AG04449 (cell line): ENCODE measurements around the gene IGSF9B.

ENCODE experiments used
- CTCF ChIA-PET: fragments of 350-600 bp; formaldehyde crosslinking; extraction: SDS; loops from one replicate; lab custom pipeline; 2021; ENCODE audit warnings: antibody characterized with exemption; lab: Yijun Ruan, JAX
- POLR2A ChIA-PET: fragments of 400-600, 350-600 bp; formaldehyde crosslinking; extraction: SDS; loops from one replicate; lab custom pipeline; 2020; ENCODE audit warnings: antibody characterized with exemption, inconsistent platforms; lab: Yijun Ruan, JAX
- DNase-seq: peaks from one replicate; pipeline ENCODE4 v3.0.0-alpha.2; 2010; ENCODE audit warnings: low read depth, low spot score
- H3K4me3 ChIP-seq: 2 replicates; pipeline ENCODE4 v1.5.1; 2011; ENCODE audit warnings: low read depth, mild to moderate bottlenecking, control low read depth, low read length
- CTCF ChIP-seq: IDR thresholded peaks from one replicate; pipeline ENCODE4 v1.5.1; 2011; ENCODE audit warnings: mild to moderate bottlenecking, moderate library complexity, low read length, control low read depth, inconsistent platforms; ENCODE audit not compliant: insufficient read depth; ENCODE audit errors: missing control alignments

IGSF9B gene

DNA sequence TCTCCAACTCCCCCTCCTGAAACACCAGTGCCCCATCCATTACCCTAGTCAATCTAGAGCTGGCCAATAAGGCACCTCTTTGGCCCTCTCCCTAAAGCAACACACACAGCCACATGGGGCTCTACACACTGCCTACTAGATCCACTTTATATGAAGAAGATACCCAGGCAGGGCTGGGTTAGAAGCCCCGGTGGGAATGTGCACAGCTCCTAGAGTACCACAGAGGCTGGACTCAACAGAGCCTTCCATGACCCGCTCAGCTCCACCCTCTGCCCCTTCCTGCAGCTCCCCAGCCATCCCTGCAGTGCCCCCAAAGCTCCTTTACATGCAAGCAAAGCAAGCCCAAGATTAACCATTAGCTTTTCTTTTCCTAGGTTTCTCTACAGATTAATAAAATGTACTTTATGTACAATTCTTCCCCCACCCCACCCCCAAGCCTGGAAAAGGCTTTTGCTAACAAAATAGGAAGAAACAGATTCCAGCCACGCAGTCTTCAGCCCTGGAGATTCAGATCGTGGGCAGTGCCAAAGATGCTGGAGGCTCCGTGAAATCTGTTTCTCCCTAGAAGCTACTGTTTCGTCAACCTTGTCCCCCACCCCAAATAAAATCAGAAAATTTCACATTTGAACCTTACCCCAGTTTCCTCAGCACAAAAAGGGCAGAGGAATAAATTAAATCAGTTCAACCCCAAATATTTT is 51.8 kb downstream of the IGSF9B start:
- POLR2A ChIA-PET = no interaction called here
- DNase-seq = no peak
- H3K4me3 ChIP-seq = no peak overlapping the region
- CTCF ChIA-PET = no interaction called here
- no peak for TF ChIP-seq CTCF

GRCh38 chr11:133903875-133904817 is 52.6 kb downstream of the IGSF9B start:
- ChIA-PET CTCF (no interaction called here), POLR2A (no interaction called here)
- DNase-seq = no peak
- no peak overlapping the region for H3K4me3 ChIP-seq
- no peak for TF ChIP-seq CTCF

DNA sequence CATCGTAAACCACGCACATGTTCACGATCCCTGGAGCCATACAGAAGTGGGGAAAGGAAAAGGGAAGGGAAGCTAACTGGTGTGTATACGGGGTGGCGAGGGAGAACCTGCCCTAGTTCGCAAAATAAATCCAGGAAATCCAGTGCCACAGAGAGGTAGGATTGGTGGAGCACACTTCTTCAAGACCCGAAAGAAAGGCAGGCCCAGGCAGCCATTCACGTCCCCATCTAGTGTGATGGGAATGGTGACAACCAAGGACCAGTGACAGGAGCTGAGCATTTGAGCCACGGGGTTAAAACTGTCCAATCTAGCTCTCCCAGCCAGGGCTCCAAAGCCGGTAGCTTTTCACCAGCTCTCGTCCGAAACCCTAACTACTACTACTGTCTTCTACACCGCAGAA is 53.7 kb downstream of the IGSF9B start:
- DNase-seq = no peak
- ChIA-PET POLR2A (no interaction called here), CTCF (no interaction called here)
- no peak overlapping the region for H3K4me3 ChIP-seq
- no peak for TF ChIP-seq CTCF

DNA sequence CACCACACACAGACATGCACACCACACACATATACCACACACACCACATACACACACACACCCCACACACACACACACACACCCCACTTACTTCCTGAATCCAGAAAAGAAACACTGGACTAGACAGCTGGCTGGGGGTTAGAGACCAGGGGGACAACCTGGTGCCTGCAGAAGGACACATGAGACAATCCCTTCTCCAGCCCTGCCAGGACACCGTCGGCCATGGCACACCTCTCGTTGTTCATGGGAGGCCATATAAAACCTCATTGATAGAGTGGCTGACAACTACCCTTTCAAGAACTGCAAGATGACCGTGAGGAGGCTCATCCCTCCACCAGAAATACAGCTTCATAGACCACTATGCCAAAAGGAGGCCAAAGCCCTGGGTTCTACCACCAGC is 54.3 kb downstream of the IGSF9B start:
- CTCF ChIA-PET = no interaction called here
- POLR2A ChIA-PET = no interaction called here

DNA sequence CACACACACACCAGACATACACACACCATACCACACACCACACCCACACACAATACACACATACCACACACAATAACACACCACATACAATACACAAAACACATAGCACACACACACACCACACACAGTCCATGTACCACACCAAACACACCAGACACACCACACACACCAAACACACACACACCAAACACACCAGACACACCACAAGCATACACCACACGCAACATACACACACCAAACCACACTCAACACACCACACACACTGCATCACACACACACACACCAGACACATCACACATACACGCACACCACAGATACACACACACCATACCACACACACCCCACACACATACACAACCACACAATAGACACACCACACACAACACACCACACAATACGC is 54.8 kb downstream of the IGSF9B start:
- H3K4me3 ChIP-seq = no peak overlapping the region
- ChIA-PET POLR2A (no interaction called here), CTCF (no interaction called here)
- no peak for TF ChIP-seq CTCF
- DNase-seq = no peak

More for the DNA sequence above, 54.3 kb downstream of the IGSF9B start:
- no peak overlapping the region for H3K4me3 ChIP-seq
- no peak for TF ChIP-seq CTCF
- DNase-seq = no peak

GRCh38 chr11:133901316-133901715 is 55.5 kb downstream of the IGSF9B start:
- ChIA-PET CTCF (no interaction called here), POLR2A (no interaction called here)
- DNase-seq = no peak
- no peak for TF ChIP-seq CTCF
- H3K4me3 ChIP-seq = no peak overlapping the region
